Endothelial cell of umbilical vein (primary cell): ENCODE data around the gene IRAK1BP1.

Experiments
- CTCF ChIP-seq, 2 donors: IDR thresholded peaks; 1 replicate in 1 of 2; 2 replicates in 1 of 2; pipeline ENCODE4 v1.5.1; 2011; ENCODE audit warnings: low read length in 2 of 2, mild to moderate bottlenecking in 2 of 2, moderate library complexity in 2 of 2, control low read depth in 1 of 2, inconsistent platforms in 1 of 2, low read depth in 1 of 2; ENCODE audit not compliant: insufficient read depth in 1 of 2; ENCODE audit errors: extremely low read depth in 1 of 2
- EZH2 ChIP-seq: IDR thresholded peaks from 2 replicates; pipeline ENCODE4 v1.6.1; 2012; ENCODE audit warnings: borderline replicate concordance, low read depth, mild to moderate bottlenecking, moderate library complexity, low read length, inconsistent platforms; ENCODE audit not compliant: severe bottlenecking
- FOS ChIP-seq: IDR thresholded peaks from 2 replicates; pipeline ENCODE4 v1.6.1; 2011; ENCODE audit warnings: mild to moderate bottlenecking, low read length, moderate library complexity, borderline replicate concordance; ENCODE audit not compliant: insufficient read depth
- JUN ChIP-seq: IDR thresholded peaks from 2 replicates; pipeline ENCODE4 v1.6.1; 2011; ENCODE audit warnings: borderline replicate concordance, low read depth; ENCODE audit not compliant: insufficient read length, insufficient read depth
- MAX ChIP-seq: IDR thresholded peaks from 2 replicates; pipeline ENCODE4 v1.6.1; 2011; ENCODE audit not compliant: insufficient read depth, insufficient read length
- MYC ChIP-seq: IDR thresholded peaks from one replicate; pipeline ENCODE4 v1.6.1; 2011; ENCODE audit warnings: mild to moderate bottlenecking, low read depth, low read length
- POLR2A ChIP-seq: IDR thresholded peaks from 2 replicates; pipeline ENCODE4 v1.6.1; 2012; ENCODE audit warnings: low read depth, mild to moderate bottlenecking, control low read depth, low read length
- POLR2AphosphoS5 ChIP-seq: IDR thresholded peaks from 2 replicates; pipeline ENCODE4 v1.6.1; 2012; ENCODE audit warnings: low read depth, mild to moderate bottlenecking, control low read depth, low read length, moderate library complexity; ENCODE audit not compliant: insufficient read depth

- TF ChIP-seq CTCF (IDR thresholded peaks at IDR 0.05; ENCODE audit: extremely low read depth in 1 of 2, insufficient read depth in 1 of 2, low read depth in 1 of 2, low read length in 2 of 2) (no peak), EZH2 (no peak), POLR2A (no peak), POLR2AphosphoS5 (no peak), FOS (no peak), JUN (no peak), MAX (no peak), MYC (no peak)
Observed at GRCh38 chr6:78851156-78851555, 16.2 kb upstream of the IRAK1BP1 start.
